ENCODE data around the gene HLA-G. TPM values are rescaled to one million over a fixed set of nuclear protein-coding genes. Genes with fewer than 3 reads are reported as not detected.

Gene HLA-G
- total and polyA plus RNA-seq, 9 of the 15 experiments (the other 6 are each of a cell fraction or from before 2014, with no cell fraction given): 0.13 TPM; not detected in 8

DNA sequence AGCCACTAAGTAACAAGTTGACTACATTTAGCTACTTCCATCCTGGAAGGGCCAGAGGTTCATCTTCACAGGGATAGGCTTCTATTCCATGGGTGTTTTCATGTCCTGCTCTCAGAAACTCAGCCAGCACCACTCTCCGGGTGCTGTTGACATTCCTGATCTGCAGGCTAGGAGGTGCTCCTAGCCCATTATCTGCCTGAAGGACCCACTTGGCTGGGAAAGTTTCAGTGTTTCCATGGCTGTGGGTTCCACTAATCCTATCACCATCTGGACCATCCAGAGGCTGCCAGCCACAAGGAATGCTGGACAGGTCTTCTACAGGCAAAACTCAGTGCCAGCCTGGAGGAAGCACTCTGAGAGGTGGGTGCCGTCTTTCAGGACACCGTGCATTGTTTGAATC is 45.2 kb downstream of the HLA-G start:
- Histone ChIP-seq H3K4me3 (no peak overlapping the region), H3K9me3 (replicated peaks; ENCODE audit: control insufficient read depth, insufficient read depth, low read depth, low read length) (no peaks in the 10 kb centered on the region; the same call in 1 of the 2 replicates), H3K36me3 (ENCODE audit: control insufficient read depth, insufficient read depth, low read length) (no peaks in the 10 kb centered on the region), H3K27ac (ENCODE audit: extremely low read depth, low read depth, low read length) (no peak overlapping the region), H3K9ac (ENCODE audit: insufficient read depth in 1 of 2, low read depth in 2 of 2, low read length in 2 of 2) (no peak overlapping the region), H3K4me2 (ENCODE audit: insufficient read depth, low read length) (no peak overlapping the region), H4K20me1 (replicated peaks; ENCODE audit: control insufficient read depth, insufficient read depth, low read length) (no peaks in the 10 kb centered on the region), H2AFZ (ENCODE audit: low read depth, low read length) (no peak overlapping the region), H3K4me1 (replicated peaks in 1 of 2; ENCODE audit: control insufficient read depth in 2 of 2, insufficient read depth in 2 of 2, low read length in 2 of 2) (no peaks in the 10 kb centered on the region), H3K27me3 (ENCODE audit: control insufficient read depth in 2 of 2, insufficient read depth in 2 of 2, low read length in 2 of 2) (peaks cover 0 to 13% of the 10 kb centered on the region in 2 experiments; a peak in 3 of 5 replicates), H3K79me2 (ENCODE audit: control insufficient read depth, insufficient read depth, low read length) (no peaks in the 10 kb centered on the region), H3K9me1 (ENCODE audit: control insufficient read depth, insufficient read depth, low read length) (no peaks in the 10 kb centered on the region)
- WGBS (ENCODE audit: insufficient coverage, low coverage, missing lambda C conversion rate): 2% methylated on average over 3 of the region's 3 CpGs
- DNase-seq (ENCODE audit: extremely low read depth in 1 of 4, low spot score in 3 of 4) (no peak), ATAC-seq (no peak), FAIRE-seq (no peak)
- in situ Hi-C loops (cut with MboI) (no loop called here), intact Hi-C loops (cut with micrococcal nuclease) (no loop called here)
- ChIA-PET POLR2A (no interaction called here), CTCF (ENCODE audit: low intra/inter-chr PET ratio) (no interaction called here)
- TF ChIP-seq CHD2 (IDR thresholded peaks at IDR 0.05; ENCODE audit: low read depth, low read length): no peak
- no peak for TF ChIP-seq CHD4 (IDR thresholded peaks at IDR 0.05; ENCODE audit: insufficient read depth, insufficient replicate concordance, low read depth, low read length, poor library complexity, severe bottlenecking)
- no peak for TF ChIP-seq JUN (IDR thresholded peaks at IDR 0.05; ENCODE audit: borderline replicate concordance, low read depth, low read length)
- no peak for TF ChIP-seq JUN (CRISPR knock-in tag; IDR thresholded peaks at IDR 0.05; ENCODE audit: borderline replicate concordance)
- TF ChIP-seq EWSR1 (IDR thresholded peaks at IDR 0.05; ENCODE audit: borderline replicate concordance, low read depth, partially characterized antibody): no peak
- TF ChIP-seq, protein P1, sequence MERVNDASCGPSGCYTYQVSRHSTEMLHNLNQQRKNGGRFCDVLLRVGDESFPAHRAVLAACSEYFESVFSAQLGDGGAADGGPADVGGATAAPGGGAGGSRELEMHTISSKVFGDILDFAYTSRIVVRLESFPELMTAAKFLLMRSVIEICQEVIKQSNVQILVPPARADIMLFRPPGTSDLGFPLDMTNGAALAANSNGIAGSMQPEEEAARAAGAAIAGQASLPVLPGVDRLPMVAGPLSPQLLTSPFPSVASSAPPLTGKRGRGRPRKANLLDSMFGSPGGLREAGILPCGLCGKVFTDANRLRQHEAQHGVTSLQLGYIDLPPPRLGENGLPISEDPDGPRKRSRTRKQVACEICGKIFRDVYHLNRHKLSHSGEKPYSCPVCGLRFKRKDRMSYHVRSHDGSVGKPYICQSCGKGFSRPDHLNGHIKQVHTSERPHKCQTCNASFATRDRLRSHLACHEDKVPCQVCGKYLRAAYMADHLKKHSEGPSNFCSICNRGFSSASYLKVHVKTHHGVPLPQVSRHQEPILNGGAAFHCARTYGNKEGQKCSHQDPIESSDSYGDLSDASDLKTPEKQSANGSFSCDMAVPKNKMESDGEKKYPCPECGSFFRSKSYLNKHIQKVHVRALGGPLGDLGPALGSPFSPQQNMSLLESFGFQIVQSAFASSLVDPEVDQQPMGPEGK (CRISPR knock-in tag; IDR thresholded peaks at IDR 0.05; ENCODE audit: borderline replicate concordance): no peak
- no TSS peak for BruUV-seq (replicated peaks)
